ENCODE measurements around the gene SNX17. TPM values are rescaled to one million over a fixed set of nuclear protein-coding genes. Genes with fewer than 3 reads are reported as not detected.

SNX17 gene
- total and polyA plus RNA-seq, 7 donors = 70.5 to 102 (median 92.4) TPM

DNA sequence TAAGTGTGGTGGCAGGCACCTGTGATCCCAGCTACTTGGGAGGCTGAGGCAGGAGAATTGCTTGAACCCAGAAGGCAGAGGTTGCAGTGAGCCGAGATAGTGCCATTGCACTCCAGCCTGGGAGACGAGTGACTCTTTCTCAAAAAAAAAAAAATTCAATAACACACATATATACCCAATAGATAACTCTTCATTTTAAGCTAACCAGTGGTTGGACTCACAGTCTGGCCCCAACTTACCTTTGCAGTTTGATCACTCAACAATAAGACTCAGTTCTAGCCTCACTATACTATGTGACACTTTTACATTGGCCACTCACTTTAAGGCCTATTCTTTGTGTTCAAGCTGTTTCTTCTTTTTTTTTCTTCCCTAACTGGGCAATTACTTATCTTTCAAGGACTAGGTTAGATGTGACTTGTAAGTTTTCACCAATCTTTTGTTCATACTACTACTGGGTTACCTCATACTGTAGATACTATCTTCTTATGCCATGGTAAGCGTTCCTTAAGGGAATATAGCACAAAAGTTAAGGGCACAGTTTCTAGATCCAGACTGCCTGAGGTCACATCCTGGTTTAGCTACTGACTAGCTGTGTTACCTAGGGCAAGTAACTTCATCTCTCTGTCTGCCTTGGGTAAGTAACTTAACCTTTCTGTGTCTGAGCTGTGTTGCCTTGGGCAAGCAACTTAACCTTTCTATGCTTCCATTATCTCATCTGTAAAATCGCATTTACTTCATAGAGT is 7.6 kb upstream of the SNX17 start:
- H3K9me3 ChIP-seq = no peaks in the 10 kb centered on the region
- no peak for DNase-seq
- no peaks in the 10 kb centered on the region for H3K27me3 ChIP-seq
- 92 to 94% methylated on average over 4 of the region's 4 CpGs for WGBS, 2 donors
- peaks cover 0 to 7% (median 7%) of the 10 kb centered on the region in 4 donors for H3K4me1 ChIP-seq
- TF ChIP-seq, protein P1, sequence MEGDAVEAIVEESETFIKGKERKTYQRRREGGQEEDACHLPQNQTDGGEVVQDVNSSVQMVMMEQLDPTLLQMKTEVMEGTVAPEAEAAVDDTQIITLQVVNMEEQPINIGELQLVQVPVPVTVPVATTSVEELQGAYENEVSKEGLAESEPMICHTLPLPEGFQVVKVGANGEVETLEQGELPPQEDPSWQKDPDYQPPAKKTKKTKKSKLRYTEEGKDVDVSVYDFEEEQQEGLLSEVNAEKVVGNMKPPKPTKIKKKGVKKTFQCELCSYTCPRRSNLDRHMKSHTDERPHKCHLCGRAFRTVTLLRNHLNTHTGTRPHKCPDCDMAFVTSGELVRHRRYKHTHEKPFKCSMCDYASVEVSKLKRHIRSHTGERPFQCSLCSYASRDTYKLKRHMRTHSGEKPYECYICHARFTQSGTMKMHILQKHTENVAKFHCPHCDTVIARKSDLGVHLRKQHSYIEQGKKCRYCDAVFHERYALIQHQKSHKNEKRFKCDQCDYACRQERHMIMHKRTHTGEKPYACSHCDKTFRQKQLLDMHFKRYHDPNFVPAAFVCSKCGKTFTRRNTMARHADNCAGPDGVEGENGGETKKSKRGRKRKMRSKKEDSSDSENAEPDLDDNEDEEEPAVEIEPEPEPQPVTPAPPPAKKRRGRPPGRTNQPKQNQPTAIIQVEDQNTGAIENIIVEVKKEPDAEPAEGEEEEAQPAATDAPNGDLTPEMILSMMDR (IDR thresholded peaks at IDR 0.05) = no peak
- intact Hi-C loops (cut with DNase I) = no loop called here
- H3K27ac ChIP-seq = no peak overlapping the region
- peaks cover 29 to 49% (median 40%) of the 10 kb centered on the region in 4 donors for H3K36me3 ChIP-seq
- no peak overlapping the region for H3K4me3 ChIP-seq

GRCh38 chr2:27363933-27364332 is 6.5 kb upstream of the SNX17 start:
- H3K4me1 ChIP-seq = peaks cover 0 to 9% (median 6%) of the 10 kb centered on the region in 4 donors
- no peak for TF ChIP-seq POLR2A (IDR thresholded peaks at IDR 0.05)
- TF ChIP-seq EP300 (IDR thresholded peaks at IDR 0.05) = no peak
- TF ChIP-seq POLR2AphosphoS5 (IDR thresholded peaks at IDR 0.05) = no peak
- TF ChIP-seq, protein P1 (IDR thresholded peaks at IDR 0.05) = no peak
- H3K27ac ChIP-seq = no peak overlapping the region
- peaks cover 33 to 60% (median 46%) of the 10 kb centered on the region in 4 donors for H3K36me3 ChIP-seq
- H3K27me3 ChIP-seq = no peaks in the 10 kb centered on the region
- no peak overlapping the region for H3K4me3 ChIP-seq
- no peaks in the 10 kb centered on the region for H3K9me3 ChIP-seq
- intact Hi-C loops (cut with DNase I) = no loop called here
- WGBS, 2 donors = 70 to 85% methylated on average over 2 of the region's 2 CpGs
- DNase-seq = no peak

- Histone ChIP-seq H3K27ac (peak overlapping the region; percentile 92 to 99 (median 95)), H3K4me3 (peak overlapping the region; percentile 71 to 95 (median 87)), H3K9me3 (no peaks in the 10 kb centered on the region), H3K27me3 (no peaks in the 10 kb centered on the region), H3K4me1 (peaks cover 0 to 39% (median 33%) of the 10 kb centered on the region in 4 donors), H3K36me3 (peaks cover 37 to 67% (median 51%) of the 10 kb centered on the region in 4 donors)
- TF ChIP-seq, protein P1 (IDR thresholded peaks at IDR 0.05) = no peak
- TF ChIP-seq EP300 (IDR thresholded peaks at IDR 0.05) = no peak
- no peak for TF ChIP-seq POLR2AphosphoS5 (IDR thresholded peaks at IDR 0.05)
- TF ChIP-seq POLR2A (IDR thresholded peaks at IDR 0.05) = no peak
- DNase-seq = peak; percentile 84
- intact Hi-C loops (cut with DNase I) = loop anchor here (1.0 to 2.0 kb wide), 4 partner anchors 11 to 59 kb away; partner anchors contain the start of genes MPV17, NRBP1 and ZNF513
- WGBS, 2 donors = 1% methylated on average over 18 of the region's 18 CpGs
These were observed 868 bp upstream of the SNX17 start for GRCh38 chr2:27369471-27370025.

DNA sequence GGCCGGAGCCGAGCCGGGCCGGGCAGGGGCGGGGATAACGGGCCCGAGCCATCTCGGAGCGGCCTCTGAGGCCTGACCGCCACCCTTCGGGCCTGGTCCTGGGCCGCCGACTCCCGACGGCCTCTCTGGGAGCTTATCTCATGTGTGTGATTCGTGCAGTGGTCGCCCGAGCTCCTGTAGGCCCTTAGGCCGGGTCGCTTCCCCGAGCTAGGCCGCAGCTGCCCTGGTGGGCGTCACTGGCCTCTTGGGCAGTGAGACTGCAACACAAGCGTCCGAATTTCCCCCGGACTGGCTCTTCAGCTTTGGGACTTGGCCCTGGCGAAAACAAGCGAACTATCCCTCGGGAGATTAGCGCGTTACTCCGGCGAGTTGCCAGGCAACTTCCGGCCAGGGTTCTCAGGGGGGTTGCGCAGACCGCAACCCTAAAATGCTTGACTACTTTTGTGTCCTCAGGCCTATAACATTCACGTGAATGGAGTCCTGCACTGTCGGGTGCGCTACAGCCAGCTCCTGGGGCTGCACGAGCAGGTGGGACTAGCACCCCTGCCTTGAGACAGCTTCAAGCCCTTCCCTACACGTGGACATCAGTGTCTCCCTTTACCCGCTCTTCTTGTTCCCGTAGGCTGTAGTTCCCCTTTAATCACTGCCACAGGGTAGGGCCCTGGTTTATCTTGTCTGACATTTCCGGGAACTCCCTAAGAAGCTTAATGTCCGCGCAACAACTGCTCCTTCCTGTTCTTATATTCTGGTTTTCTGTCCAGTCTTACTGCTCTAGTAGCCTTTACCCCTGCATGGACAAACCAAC is 602 bp downstream of the SNX17 start:
- Histone ChIP-seq H3K36me3 (peaks cover 42 to 67% (median 55%) of the 10 kb centered on the region in 4 donors), H3K27me3 (no peaks in the 10 kb centered on the region), H3K4me3 (peak overlapping the region; percentile 71 to 98 (median 92)), H3K27ac (peak overlapping the region; percentile 87 to 99 (median 92)), H3K9me3 (no peaks in the 10 kb centered on the region), H3K4me1 (peaks cover 0 to 39% (median 33%) of the 10 kb centered on the region in 4 donors)
- 0% methylated on average over 46 of the region's 46 CpGs for WGBS, 2 donors
- DNase-seq = peak; percentile 77
- intact Hi-C loops (cut with DNase I) = loop anchor here (1.0 to 2.0 kb wide), 4 partner anchors 9 to 58 kb away; partner anchors contain the start of genes MPV17, NRBP1 and ZNF513
- no peak for TF ChIP-seq POLR2AphosphoS5 (IDR thresholded peaks at IDR 0.05)
- no peak for TF ChIP-seq POLR2A (IDR thresholded peaks at IDR 0.05)
- TF ChIP-seq EP300 (IDR thresholded peaks at IDR 0.05) = no peak
- TF ChIP-seq, protein P1 (IDR thresholded peaks at IDR 0.05) = no peak
